ENCODE measurements around the gene NAA60.

- no peak for TF ChIP-seq POLR2A (IDR thresholded peaks at IDR 0.05)
- no peak for TF ChIP-seq CTCF (IDR thresholded peaks at IDR 0.05)
- no peak for TF ChIP-seq POLR2AphosphoS5 (IDR thresholded peaks at IDR 0.05; ENCODE audit: insufficient read depth in 1 of 2, low read depth in 1 of 2)
Measured at GRCh38 chr16:3482659-3483241, 39.3 kb downstream of the NAA60 start.

Data from vagina (tissue), 2 donors.